ENCODE results near the gene C9orf50. TPM values are rescaled to one million over a fixed set of nuclear protein-coding genes. Genes with fewer than 3 reads are reported as not detected.
"Not testable (repeated sequence)": the region's sequence is repeated elsewhere in the genome, so short reads cannot be mapped to it uniquely, and the experiment has no call there.

The C9orf50 gene
- not detected for total RNA-seq

GRCh38 chr9:129620669-129621295 lies at the start of gene C9orf50:
Gene C9orf50 (minus strand): TSS chr9:129621101. CDS start chr9:129620574, 527 bp downstream.
- peaks cover 24% of the 10 kb centered on the region for H3K27me3 Mint-ChIP-seq (ENCODE audit: low read depth)
- no peaks in the 10 kb centered on the region for H3K9me3 Mint-ChIP-seq
- H3K4me3 Mint-ChIP-seq, result no peak within 1 kb of the TSS
- DNase-seq, result no peak
- H3K4me1 Mint-ChIP-seq (ENCODE audit: low read depth), result peaks cover 22% of the 10 kb centered on the region
- ATAC-seq, result no peak
- no peaks in the 10 kb centered on the region for H3K36me3 Mint-ChIP-seq (ENCODE audit: insufficient read depth)

GRCh38 chr9:129669946-129670345 lies 49.0 kb upstream of the C9orf50 start:
- DNase-seq (no peak), ATAC-seq (no peak)
- Mint-ChIP-seq H3K4me1 (ENCODE audit: low read depth) (peaks cover 1% of the 10 kb centered on the region), H3K27me3 (ENCODE audit: low read depth) (peaks cover 19% of the 10 kb centered on the region), H3K36me3 (ENCODE audit: insufficient read depth) (no peaks in the 10 kb centered on the region), H3K4me3 (no peak overlapping the region), H3K9me3 (no peaks in the 10 kb centered on the region)

GRCh38 chr9:129669141-129669718 lies 48.3 kb upstream of the C9orf50 start:
- no peak for ATAC-seq
- Mint-ChIP-seq H3K4me3 (no peak overlapping the region), H3K27me3 (ENCODE audit: low read depth) (peaks cover 22% of the 10 kb centered on the region), H3K4me1 (ENCODE audit: low read depth) (peaks cover 4% of the 10 kb centered on the region), H3K36me3 (ENCODE audit: insufficient read depth) (no peaks in the 10 kb centered on the region), H3K9me3 (no peaks in the 10 kb centered on the region)
- no peak for DNase-seq

- Mint-ChIP-seq H3K4me3 (no peak overlapping the region), H3K4me1 (ENCODE audit: low read depth) (peaks cover 4% of the 10 kb centered on the region), H3K9me3 (no peaks in the 10 kb centered on the region), H3K27me3 (ENCODE audit: low read depth) (peaks cover 21% of the 10 kb centered on the region), H3K36me3 (ENCODE audit: insufficient read depth) (no peaks in the 10 kb centered on the region)
- no peak for DNase-seq
- no peak for ATAC-seq
Measured at GRCh38 chr9:129667850-129668249, 46.9 kb upstream of the C9orf50 start.

GRCh38 chr9:129667378-129667777 lies 46.5 kb upstream of the C9orf50 start:
- H3K4me1 Mint-ChIP-seq (ENCODE audit: low read depth), result peaks cover 4% of the 10 kb centered on the region

GRCh38 chr9:129666575-129666974 lies 45.7 kb upstream of the C9orf50 start:
- ATAC-seq, result no peak
- no peaks in the 10 kb centered on the region for H3K9me3 Mint-ChIP-seq
- H3K4me1 Mint-ChIP-seq (ENCODE audit: low read depth), result peaks cover 4% of the 10 kb centered on the region
- no peaks in the 10 kb centered on the region for H3K36me3 Mint-ChIP-seq (ENCODE audit: insufficient read depth)
- peaks cover 21% of the 10 kb centered on the region for H3K27me3 Mint-ChIP-seq (ENCODE audit: low read depth)
- no peak for DNase-seq
- H3K4me3 Mint-ChIP-seq, result no peak overlapping the region

More at GRCh38 chr9:129667378-129667777, 46.5 kb upstream of the C9orf50 start:
- DNase-seq (no peak), ATAC-seq (no peak)
- peaks cover 21% of the 10 kb centered on the region for H3K27me3 Mint-ChIP-seq (ENCODE audit: low read depth)
- no peaks in the 10 kb centered on the region for H3K36me3 Mint-ChIP-seq (ENCODE audit: insufficient read depth)
- H3K4me3 Mint-ChIP-seq, result no peak overlapping the region
- no peaks in the 10 kb centered on the region for H3K9me3 Mint-ChIP-seq

GRCh38 chr9:129665814-129666520 lies 45.1 kb upstream of the C9orf50 start:
- peak overlapping the region; percentile 60 for H3K4me3 Mint-ChIP-seq
- DNase-seq (no peak), ATAC-seq (peak; percentile 41 to 48)
- H3K36me3 Mint-ChIP-seq (ENCODE audit: insufficient read depth), result no peaks in the 10 kb centered on the region
- peaks cover 4% of the 10 kb centered on the region for H3K4me1 Mint-ChIP-seq (ENCODE audit: low read depth)
- H3K27me3 Mint-ChIP-seq (ENCODE audit: low read depth), result peaks cover 21% of the 10 kb centered on the region
- no peaks in the 10 kb centered on the region for H3K9me3 Mint-ChIP-seq

- ATAC-seq, result peak; percentile 79 to 80
- peaks cover 4% of the 10 kb centered on the region for H3K4me1 Mint-ChIP-seq (ENCODE audit: low read depth)
- peak; percentile 20 for DNase-seq
- H3K36me3 Mint-ChIP-seq (ENCODE audit: insufficient read depth), result no peaks in the 10 kb centered on the region
- peak within 1 kb of the TSS; percentile 61 for H3K4me3 Mint-ChIP-seq
- H3K27me3 Mint-ChIP-seq (ENCODE audit: low read depth), result peaks cover 21% of the 10 kb centered on the region
- no peaks in the 10 kb centered on the region for H3K9me3 Mint-ChIP-seq
Measured at GRCh38 chr9:129665389-129665775, 44.5 kb upstream of the C9orf50 start, which contains the start of gene PRRX2. Gene PRRX2 (plus strand): TSS chr9:129665647. CDS start chr9:129665868, 221 bp downstream.

- peaks cover 18% of the 10 kb centered on the region for H3K27me3 Mint-ChIP-seq (ENCODE audit: low read depth)
- H3K9me3 Mint-ChIP-seq, result no peaks in the 10 kb centered on the region
- no peaks in the 10 kb centered on the region for H3K36me3 Mint-ChIP-seq (ENCODE audit: insufficient read depth)
- peak overlapping the region; percentile 61 for H3K4me3 Mint-ChIP-seq
- H3K4me1 Mint-ChIP-seq (ENCODE audit: low read depth), result peaks cover 4% of the 10 kb centered on the region
- peak; percentile 63 to 65 for ATAC-seq
- DNase-seq, result no peak
Measured at GRCh38 chr9:129664746-129665388, 44.0 kb upstream of the C9orf50 start.

GRCh38 chr9:129662239-129662638 lies 41.3 kb upstream of the C9orf50 start:
- not testable (repeated sequence) for H3K36me3 Mint-ChIP-seq (ENCODE audit: insufficient read depth); H3K9me3 Mint-ChIP-seq; ATAC-seq; DNase-seq; H3K4me3 Mint-ChIP-seq; H3K4me1 Mint-ChIP-seq (ENCODE audit: low read depth); H3K27me3 Mint-ChIP-seq (ENCODE audit: low read depth)

- H3K9me3 Mint-ChIP-seq, result no peaks in the 10 kb centered on the region
- no peaks in the 10 kb centered on the region for H3K36me3 Mint-ChIP-seq (ENCODE audit: insufficient read depth)
- DNase-seq (no peak), ATAC-seq (no peak)
- peaks cover 7% of the 10 kb centered on the region for H3K27me3 Mint-ChIP-seq (ENCODE audit: low read depth)
- H3K4me3 Mint-ChIP-seq, result no peak overlapping the region
- peaks cover 4% of the 10 kb centered on the region for H3K4me1 Mint-ChIP-seq (ENCODE audit: low read depth)
Measured at GRCh38 chr9:129661029-129661428, 40.1 kb upstream of the C9orf50 start.

- Mint-ChIP-seq H3K4me3 (no peak overlapping the region), H3K36me3 (ENCODE audit: insufficient read depth) (no peaks in the 10 kb centered on the region), H3K9me3 (no peaks in the 10 kb centered on the region), H3K4me1 (ENCODE audit: low read depth) (no peaks in the 10 kb centered on the region), H3K27me3 (ENCODE audit: low read depth) (peaks cover 7% of the 10 kb centered on the region)
- no peak for DNase-seq
- peak in 1 of 2 donors; percentile 37 for ATAC-seq
Measured at GRCh38 chr9:129656795-129657390, 36.0 kb upstream of the C9orf50 start.

- DNase-seq (no peak), ATAC-seq (no peak)
- Mint-ChIP-seq H3K4me3 (no peak overlapping the region), H3K27me3 (ENCODE audit: low read depth) (peaks cover 7% of the 10 kb centered on the region), H3K36me3 (ENCODE audit: insufficient read depth) (no peaks in the 10 kb centered on the region), H3K4me1 (ENCODE audit: low read depth) (no peaks in the 10 kb centered on the region), H3K9me3 (no peaks in the 10 kb centered on the region)
Measured at GRCh38 chr9:129655696-129656095, 34.8 kb upstream of the C9orf50 start.

GRCh38 chr9:129655154-129655553 lies 34.3 kb upstream of the C9orf50 start:
- DNase-seq (no peak), ATAC-seq (no peak)
- no peak overlapping the region for H3K4me3 Mint-ChIP-seq
- no peaks in the 10 kb centered on the region for H3K36me3 Mint-ChIP-seq (ENCODE audit: insufficient read depth)
- no peaks in the 10 kb centered on the region for H3K9me3 Mint-ChIP-seq
- H3K27me3 Mint-ChIP-seq (ENCODE audit: low read depth), result peaks cover 7% of the 10 kb centered on the region
- H3K4me1 Mint-ChIP-seq (ENCODE audit: low read depth), result no peaks in the 10 kb centered on the region

All from activated T-cell treated with anti-CD3 and anti-CD28 coated beads, Interleukin-2, amount 50 U/mL, for 4 hours (primary cell).